MCF 10A (cell line): ENCODE measurements around the gene FIS1. TPM values are rescaled to one million over a fixed set of nuclear protein-coding genes. Genes with fewer than 3 reads are reported as not detected.

Experiments used
- BruUV-seq: library from RNA; stranded (reverse); fragments of 400-500 nt; replicated peaks from 2 replicates; lab custom pipeline; 2021; lab: Mats Ljungman, UMichigan
- CTCF ChIA-PET: fragments of 300-600 bp; sonication (Branson Sonifier 250); formaldehyde crosslinking; extraction: SDS; loops from one replicate; lab custom pipeline; 2021; ENCODE audit warnings: antibody characterized with exemption, inconsistent platforms; lab: Yijun Ruan, JAX
- POLR2A ChIA-PET: fragments of 300-600, 350-650 bp; sonication (Branson Sonifier 250); formaldehyde crosslinking; extraction: SDS; loops from one replicate; lab custom pipeline; 2020; ENCODE audit warnings: antibody characterized with exemption, inconsistent platforms; lab: Yijun Ruan, JAX
- DNase-seq: peaks from one replicate; pipeline ENCODE4 v3.0.0-alpha.2; 2018; ENCODE audit not compliant: unreplicated experiment
- H3K27ac Mint-ChIP-seq: one replicate; pipeline ENCODE4 v1.8.0; 2022; ENCODE audit warnings: mild to moderate bottlenecking, low read depth, mixed read lengths; ENCODE audit not compliant: unreplicated experiment
- H3K27me3 Mint-ChIP-seq: one replicate; pipeline ENCODE4 v1.8.0; 2022; ENCODE audit warnings: mixed read lengths; ENCODE audit not compliant: insufficient read depth, unreplicated experiment
- H3K36me3 Mint-ChIP-seq: one replicate; pipeline ENCODE4 v1.8.0; 2022; ENCODE audit warnings: mild to moderate bottlenecking, moderate library complexity, mixed read lengths; ENCODE audit not compliant: insufficient read depth, unreplicated experiment
- H3K4me1 Mint-ChIP-seq: one replicate; pipeline ENCODE4 v1.8.0; 2022; ENCODE audit warnings: mixed read lengths; ENCODE audit not compliant: insufficient read depth, unreplicated experiment
- H3K4me3 Mint-ChIP-seq: one replicate; pipeline ENCODE4 v1.8.0; 2022; ENCODE audit warnings: mild to moderate bottlenecking, moderate library complexity, mixed read lengths; ENCODE audit not compliant: unreplicated experiment
- H3K9me3 Mint-ChIP-seq: one replicate; pipeline ENCODE4 v1.8.0; 2022; ENCODE audit warnings: mixed read lengths; ENCODE audit not compliant: unreplicated experiment
- CTCF ChIP-seq: fragments of 200-600 bp; IDR thresholded peaks from one replicate; pipeline ENCODE4 v1.8.0; 2022; ENCODE audit warnings: antibody characterized with exemption, mild to moderate bottlenecking; ENCODE audit not compliant: unreplicated experiment
- intact Hi-C: fragments of 100-400 bp; cut with micrococcal nuclease; formaldehyde crosslinking; loops from 2 replicates; pipeline ENCODE4 v1.14.1; 2022
- total RNA-seq: library from RNA; stranded (reverse); gene quantifications from 2 replicates; pipeline ENCODE4 v1.2.3, GENCODE V29; 2022

Gene FIS1
- total RNA-seq, 1 experiment from 2014 or later: 213 TPM

GRCh38 chr7:101240226-101241014, 4.5 kb downstream of the FIS1 start:
- intact Hi-C loops: loop anchor here (5.0 kb wide), 1 partner anchor 42 kb away; no protein-coding TSS in a partner anchor
- Mint-ChIP-seq H3K27me3 (no peaks in the 10 kb centered on the region), H3K4me1 (no peaks in the 10 kb centered on the region), H3K36me3 (peaks cover 30% of the 10 kb centered on the region), H3K9me3 (no peaks in the 10 kb centered on the region), H3K27ac (peak overlapping the region; percentile 54), H3K4me3 (no peak overlapping the region)
- DNase-seq: no peak
- BruUV-seq: no TSS peak
- ChIA-PET CTCF (interaction anchor here (0.9 to 1.1 kb wide), 2 partner anchors 23 to 42 kb away, joined by 3 to 4 read pairs; partner anchors contain the start of genes PLOD3 and ZNHIT1), POLR2A (interaction anchor here (1.1 kb wide), 1 partner anchor 23 kb away, joined by 5 read pairs; the partner anchor contains the start of genes PLOD3 and ZNHIT1)
- no peak for TF ChIP-seq CTCF

GRCh38 chr7:101239951-101240220, 5.0 kb downstream of the FIS1 start:
- peaks cover 24% of the 10 kb centered on the region for H3K36me3 Mint-ChIP-seq
- no peak for DNase-seq
- no peaks in the 10 kb centered on the region for H3K4me1 Mint-ChIP-seq
- no peaks in the 10 kb centered on the region for H3K27me3 Mint-ChIP-seq
- ChIA-PET CTCF (no interaction called here), POLR2A (no interaction called here)
- BruUV-seq: no TSS peak
- H3K27ac Mint-ChIP-seq: no peak overlapping the region
- no peak overlapping the region for H3K4me3 Mint-ChIP-seq
- intact Hi-C loops: loop anchor here (5.0 kb wide), 1 partner anchor 42 kb away; no protein-coding TSS in a partner anchor
- no peak for TF ChIP-seq CTCF
- H3K9me3 Mint-ChIP-seq: no peaks in the 10 kb centered on the region

DNA sequence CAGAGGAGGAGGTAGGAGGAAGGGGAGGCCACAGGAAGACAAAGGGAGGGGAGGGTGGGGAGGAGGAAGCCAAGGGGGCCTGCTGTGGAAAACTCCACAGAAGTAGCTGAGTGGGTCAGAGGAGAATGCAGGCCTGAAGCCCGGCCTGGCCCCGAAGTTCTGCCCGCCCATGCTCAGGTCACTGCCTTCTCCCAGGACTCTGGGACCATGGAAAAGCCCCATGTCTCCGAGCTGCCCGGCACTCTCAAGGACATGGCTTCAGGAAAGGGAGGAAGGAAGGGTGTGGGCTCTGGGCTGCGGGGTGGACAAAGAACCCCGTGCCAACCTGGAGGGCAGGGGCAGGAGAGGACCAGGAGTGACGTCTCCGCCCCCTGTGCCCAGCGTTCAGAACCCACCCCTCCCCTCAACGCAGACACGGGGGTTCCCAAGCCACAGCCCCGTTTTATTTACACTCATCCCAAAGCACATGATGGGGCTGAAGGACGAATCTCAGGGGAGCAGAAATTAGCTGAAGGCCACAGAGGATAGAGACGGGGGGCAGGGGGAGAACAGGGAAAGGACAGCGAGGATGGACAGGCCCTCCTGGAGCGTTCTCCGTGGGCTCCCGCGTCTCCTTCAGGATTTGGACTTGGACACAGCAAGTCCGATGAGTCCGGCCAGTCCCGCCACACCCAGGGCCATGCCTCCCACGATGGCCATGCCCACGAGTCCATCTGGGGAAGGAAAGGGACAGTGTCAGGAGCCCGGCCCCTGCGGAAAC, 5.5 kb downstream of the FIS1 start:
- intact Hi-C loops: no loop called here
- ChIA-PET CTCF (no interaction called here), POLR2A (interaction anchor here (0.9 kb wide), 1 partner anchor 22 kb away, joined by 4 read pairs; the partner anchor contains the start of genes PLOD3 and ZNHIT1)
- no peak for TF ChIP-seq CTCF
- Mint-ChIP-seq H3K4me3 (no peak overlapping the region), H3K27me3 (no peaks in the 10 kb centered on the region), H3K36me3 (peaks cover 20% of the 10 kb centered on the region), H3K27ac (no peak overlapping the region), H3K9me3 (no peaks in the 10 kb centered on the region), H3K4me1 (no peaks in the 10 kb centered on the region)
- no peak for DNase-seq
- no TSS peak for BruUV-seq
